ENCODE measurements around the gene ARHGEF1.
"Not testable (repeated sequence)": the region's sequence is repeated elsewhere in the genome, so short reads cannot be mapped to it uniquely, and the experiment has no call there.

ARHGEF1 gene

GRCh38 chr19:41861846-41862245, 21.1 kb upstream of the ARHGEF1 start:
- no peak for DNase-seq (ENCODE audit: low read depth in 2 of 2)

- no peak for DNase-seq (ENCODE audit: low read depth in 2 of 2)
Observed at GRCh38 chr19:41862445-41862986, 20.5 kb upstream of the ARHGEF1 start.

- no peak for DNase-seq (ENCODE audit: low read depth in 2 of 2)
Observed at GRCh38 chr19:41863209-41863931, 19.6 kb upstream of the ARHGEF1 start.

GRCh38 chr19:41864374-41864773, 18.6 kb upstream of the ARHGEF1 start:
- no peak for DNase-seq (ENCODE audit: low read depth in 2 of 2)

GRCh38 chr19:41866284-41866683, 16.7 kb upstream of the ARHGEF1 start:
- DNase-seq (ENCODE audit: low read depth in 2 of 2), result no peak

- DNase-seq (ENCODE audit: low read depth in 2 of 2), result no peak
Observed at GRCh38 chr19:41868120-41868988, 14.6 kb upstream of the ARHGEF1 start.

GRCh38 chr19:41868989-41869300, 14.0 kb upstream of the ARHGEF1 start:
- no peak for DNase-seq (ENCODE audit: low read depth in 2 of 2)

GRCh38 chr19:41869374-41869955, 13.5 kb upstream of the ARHGEF1 start:
- no peak for DNase-seq (ENCODE audit: low read depth in 2 of 2)

- no peak for DNase-seq (ENCODE audit: low read depth in 2 of 2)
Observed at GRCh38 chr19:41870401-41870873, 12.5 kb upstream of the ARHGEF1 start.

- peak; percentile 59 to 69 for DNase-seq (ENCODE audit: low read depth in 2 of 2)
Observed at GRCh38 chr19:41871573-41872383, 11.2 kb upstream of the ARHGEF1 start.

GRCh38 chr19:41872384-41872774, 10.6 kb upstream of the ARHGEF1 start:
- DNase-seq (ENCODE audit: low read depth in 2 of 2), result no peak

- DNase-seq (ENCODE audit: low read depth in 2 of 2), result peak in 1 of 2 donors; percentile 53
Observed at GRCh38 chr19:41872775-41873647, 10.0 kb upstream of the ARHGEF1 start.

- not testable (repeated sequence) for DNase-seq (ENCODE audit: low read depth in 2 of 2)
Observed at GRCh38 chr19:41875973-41876372, 7.0 kb upstream of the ARHGEF1 start.

GRCh38 chr19:41876847-41877832, 5.8 kb upstream of the ARHGEF1 start, which contains the start of gene CD79A:
CD79A (plus strand) TSS chr19:41877279; CDS start chr19:41877305, 26 bp downstream.
- DNase-seq (ENCODE audit: low read depth in 2 of 2), result no peak

GRCh38 chr19:41877916-41878905, 4.8 kb upstream of the ARHGEF1 start:
- DNase-seq (ENCODE audit: low read depth in 2 of 2), result no peak

- no peak for DNase-seq (ENCODE audit: low read depth in 2 of 2)
Observed at GRCh38 chr19:41879080-41879479, 3.9 kb upstream of the ARHGEF1 start.

- no peak for DNase-seq (ENCODE audit: low read depth in 2 of 2)
Observed at GRCh38 chr19:41879670-41880328, 3.2 kb upstream of the ARHGEF1 start.
